Uterus (tissue), 2 donors: ENCODE data around the gene C1orf159.
"Not testable (repeated sequence)": the region's sequence is repeated elsewhere in the genome, so short reads cannot be mapped to it uniquely, and the experiment has no call there.

Experiments
- CTCF ChIP-seq, 4 experiments: fragments of 200-600 bp in 2 of 4; fragments of 450-650 bp in 2 of 4; sonication (generic) in 2 of 4; IDR thresholded peaks; one replicate each; pipeline ENCODE4 v1.5.1; 2016 to 2019; ENCODE audit warnings: antibody characterized with exemption in 4 of 4, mild to moderate bottlenecking in 2 of 4, moderate library complexity in 1 of 4
- POLR2A ChIP-seq, 2 donors: fragments of 450-650 bp; IDR thresholded peaks; one replicate each; pipeline ENCODE4 v1.6.1; 2016; ENCODE audit warnings: antibody characterized with exemption in 2 of 2, mild to moderate bottlenecking in 1 of 2, moderate library complexity in 1 of 2

- not testable (repeated sequence) for TF ChIP-seq POLR2A, CTCF (IDR thresholded peaks at IDR 0.05)
Measured at GRCh38 chr1:1077396-1077795, 38.5 kb downstream of the C1orf159 start.
